Activated CD4-positive, alpha-beta memory T cell treated with anti-CD3 and anti-CD28 coated beads for 36 hours (primary cell): ENCODE measurements around the gene TBC1D1. TPM values are rescaled to one million over a fixed set of nuclear protein-coding genes. Genes with fewer than 3 reads are reported as not detected.

ENCODE experiments used
- CTCF ChIA-PET: fragments of 350-600 bp; sonication (Branson Sonifier 250); formaldehyde crosslinking; loops from one replicate; lab custom pipeline; 2021; ENCODE audit warnings: antibody characterized with exemption, inconsistent platforms; lab: Charles Lee
- POLR2A ChIA-PET: fragments of 350-600 bp; sonication (Branson Sonifier 250); formaldehyde crosslinking; loops from one replicate; lab custom pipeline; 2021; ENCODE audit warnings: antibody characterized with exemption; lab: Charles Lee
- DNase-seq: peaks from one replicate; pipeline ENCODE4 v3.0.0-alpha.2; 2020
- H3K27ac Mint-ChIP-seq: one replicate; pipeline ENCODE4 v1.8.0; 2021; ENCODE audit warnings: mixed read lengths
- H3K27me3 Mint-ChIP-seq: one replicate; pipeline ENCODE4 v1.8.0; 2021; ENCODE audit warnings: mixed read lengths
- H3K36me3 Mint-ChIP-seq: one replicate; pipeline ENCODE4 v1.8.0; 2021; ENCODE audit warnings: mixed read lengths
- H3K4me1 Mint-ChIP-seq: one replicate; pipeline ENCODE4 v1.8.0; 2021; ENCODE audit warnings: low read depth, mixed read lengths
- H3K4me3 Mint-ChIP-seq: one replicate; pipeline ENCODE4 v1.8.0; 2021; ENCODE audit warnings: mild to moderate bottlenecking, mixed read lengths
- H3K9me3 Mint-ChIP-seq: one replicate; pipeline ENCODE4 v1.8.0; 2021; ENCODE audit warnings: mixed read lengths
- intact Hi-C: fragments of 100-400 bp; cut with micrococcal nuclease; formaldehyde crosslinking; loops from one replicate; pipeline ENCODE4 v1.15.1; 2023
- total RNA-seq, 2 experiments: library from RNA; stranded (reverse); gene quantifications; one replicate each; pipeline ENCODE4 v1.2.3, GENCODE V29; 2021

TBC1D1 gene
- total RNA-seq, 2 experiments from 2014 or later, result 67.6 to 70.4 TPM

DNA sequence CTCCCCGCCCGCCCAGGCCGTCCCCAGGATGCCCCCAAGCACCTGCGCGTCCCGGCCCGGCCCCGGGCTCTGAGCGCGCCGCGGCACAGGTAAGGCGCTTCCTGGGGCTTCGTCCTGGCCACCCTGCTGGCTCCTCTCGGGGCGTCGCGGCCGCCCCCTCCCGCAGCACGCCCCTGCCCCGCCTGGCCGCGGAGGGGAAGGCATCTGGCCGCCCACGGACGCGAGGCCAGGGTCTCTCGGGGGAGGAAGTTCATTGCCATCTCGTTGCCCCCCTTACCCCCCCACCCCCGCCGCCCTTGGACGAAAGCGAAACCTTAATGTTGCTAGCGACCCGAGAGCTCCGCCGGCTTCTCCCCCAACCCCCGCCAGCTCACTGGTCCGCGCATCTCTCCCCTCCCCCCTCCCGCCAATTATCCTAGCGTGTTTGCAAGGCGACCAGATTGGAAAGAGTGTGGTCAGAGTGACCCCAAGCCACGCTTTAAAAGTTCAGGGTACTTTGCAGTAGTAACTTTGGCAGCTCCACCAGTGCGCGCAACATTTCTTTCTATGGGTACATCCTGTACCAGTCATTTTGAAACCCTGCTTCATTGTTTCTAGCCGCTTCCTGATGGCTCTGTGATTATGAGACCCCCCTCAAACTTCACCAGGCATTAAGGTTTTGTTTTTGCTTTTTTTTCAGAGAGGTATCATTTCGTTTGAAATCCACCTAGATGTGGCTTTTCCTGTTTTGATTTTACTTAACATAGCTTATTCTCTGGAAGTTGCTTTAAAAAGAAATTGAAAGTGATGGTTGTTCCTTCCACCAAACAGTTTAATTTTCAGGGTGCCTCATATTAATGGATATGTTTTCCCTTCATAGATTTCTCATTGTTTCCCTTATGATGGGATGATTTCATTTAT lies 626 bp downstream of the TBC1D1 start:
- peaks cover 32% of the 10 kb centered on the region for H3K4me1 Mint-ChIP-seq
- CTCF ChIA-PET, result interaction anchor here (0.7 to 2.3 kb wide), 9 partner anchors 11 to 840 kb away, joined by 3 to 12 read pairs (median 4); partner anchors contain the start of gene PGM2
- intact Hi-C loops, result loop anchor here (1.0 to 10.0 kb wide), 13 partner anchors 19 to 786 kb away; partner anchors contain the start of genes PGM2 and RELL1
- H3K27ac Mint-ChIP-seq, result peak overlapping the region; percentile 90
- no peaks in the 10 kb centered on the region for H3K9me3 Mint-ChIP-seq
- peak; percentile 71 for DNase-seq
- no peaks in the 10 kb centered on the region for H3K36me3 Mint-ChIP-seq
- H3K27me3 Mint-ChIP-seq, result peaks cover 4% of the 10 kb centered on the region
- peak overlapping the region; percentile 87 for H3K4me3 Mint-ChIP-seq
- POLR2A ChIA-PET, result interaction anchor here (0.6 to 1.7 kb wide), 12 partner anchors 10 to 393 kb away, joined by 3 to 6 read pairs (median 4); partner anchors contain the start of gene PGM2

DNA sequence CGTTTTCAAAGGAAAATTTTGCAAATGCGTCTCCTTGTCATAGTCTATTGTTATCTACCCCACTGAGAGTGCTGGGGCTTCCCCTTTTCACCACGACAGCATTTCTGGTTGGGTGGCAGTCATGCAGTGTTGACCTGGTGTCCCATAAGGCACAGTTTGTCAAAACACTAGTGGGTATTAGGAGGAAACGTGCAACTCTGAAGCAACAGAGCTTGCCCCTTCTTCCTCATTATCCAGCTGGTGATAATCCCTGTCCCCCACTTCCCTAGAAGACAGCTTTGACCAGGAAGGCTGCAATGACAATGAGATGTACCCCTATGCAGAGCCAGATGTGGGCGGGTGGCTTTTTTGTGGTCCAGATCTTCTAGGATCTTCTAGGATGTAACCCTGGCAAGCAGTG lies 1.8 kb downstream of the TBC1D1 start:
- Mint-ChIP-seq H3K36me3 (no peaks in the 10 kb centered on the region), H3K27ac (peak overlapping the region; percentile 90), H3K9me3 (no peaks in the 10 kb centered on the region), H3K4me3 (peak overlapping the region; percentile 87), H3K4me1 (peaks cover 36% of the 10 kb centered on the region), H3K27me3 (peaks cover 4% of the 10 kb centered on the region)
- CTCF ChIA-PET, result interaction anchor here (0.9 to 2.3 kb wide), 6 partner anchors 66 to 839 kb away, joined by 3 to 12 read pairs (median 4); partner anchors contain the start of gene PGM2
- POLR2A ChIA-PET, result interaction anchor here (0.6 to 1.7 kb wide), 4 partner anchors 83 to 292 kb away, joined by 3 to 6 read pairs (median 4); no protein-coding TSS in a partner anchor
- intact Hi-C loops, result loop anchor here (1.0 to 10.0 kb wide), 7 partner anchors 37 to 785 kb away; no protein-coding TSS in a partner anchor
- peak; percentile 74 for DNase-seq

DNA sequence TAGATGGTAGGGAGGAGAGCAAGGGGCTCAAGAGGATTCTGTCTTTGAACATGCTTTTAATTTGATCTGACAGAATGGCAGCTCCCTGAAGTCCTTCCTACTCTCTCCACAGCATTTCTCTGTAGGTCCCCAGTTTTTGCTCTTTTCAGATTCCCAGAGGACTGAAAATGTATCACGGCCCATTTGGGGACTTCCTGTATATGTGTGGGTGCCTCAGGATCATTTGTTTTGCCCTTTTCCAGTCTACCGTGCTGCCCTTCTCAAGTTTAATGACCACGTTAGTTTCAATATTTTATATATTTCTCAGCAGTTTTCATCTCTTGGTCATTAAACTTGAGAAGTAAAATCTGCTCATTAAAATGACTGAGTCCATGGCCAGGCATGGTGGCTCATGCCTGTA lies 2.3 kb downstream of the TBC1D1 start:
- CTCF ChIA-PET, result interaction anchor here (0.6 to 2.3 kb wide), 4 partner anchors 78 to 838 kb away, joined by 3 to 12 read pairs (median 6); no protein-coding TSS in a partner anchor

DNA sequence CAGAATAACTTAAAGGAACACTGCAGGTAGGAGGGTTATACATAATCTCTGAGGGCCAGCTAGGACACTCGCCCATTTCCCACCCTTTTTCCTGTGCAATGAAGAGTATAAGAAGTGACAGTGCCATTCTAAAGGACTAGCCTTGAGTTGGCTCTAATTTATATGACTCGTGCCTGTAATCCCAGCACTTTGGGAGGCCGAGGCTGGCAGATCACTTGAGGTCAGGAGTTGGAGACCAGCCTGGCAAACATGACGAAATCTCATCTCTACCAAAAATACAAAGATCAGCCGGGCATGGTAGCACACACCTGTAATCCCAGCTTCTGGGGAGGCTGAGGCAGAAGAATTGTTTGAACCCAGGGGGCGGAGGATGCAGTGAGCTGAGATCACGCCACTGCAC lies 4.4 kb downstream of the TBC1D1 start:
- H3K9me3 Mint-ChIP-seq, result no peaks in the 10 kb centered on the region
- intact Hi-C loops, result loop anchor here (10.0 kb wide), 1 partner anchor 630 kb away; no protein-coding TSS in a partner anchor
- H3K27ac Mint-ChIP-seq, result no peak overlapping the region
- DNase-seq, result no peak
- no peak overlapping the region for H3K4me3 Mint-ChIP-seq
- ChIA-PET CTCF (interaction anchor here (1.4 kb wide), 1 partner anchor 75 kb away, joined by 3 read pairs; no protein-coding TSS in a partner anchor), POLR2A (no interaction called here)
- H3K27me3 Mint-ChIP-seq, result peaks cover under 1% of the 10 kb centered on the region
- H3K36me3 Mint-ChIP-seq, result peaks cover 3% of the 10 kb centered on the region
- H3K4me1 Mint-ChIP-seq, result peaks cover 46% of the 10 kb centered on the region

More for the DNA sequence above, 2.3 kb downstream of the TBC1D1 start:
- Mint-ChIP-seq H3K4me3 (peak overlapping the region; percentile 87), H3K27me3 (peaks cover 4% of the 10 kb centered on the region), H3K4me1 (peaks cover 36% of the 10 kb centered on the region), H3K36me3 (no peaks in the 10 kb centered on the region), H3K9me3 (no peaks in the 10 kb centered on the region), H3K27ac (no peak overlapping the region)
- POLR2A ChIA-PET, result interaction anchor here (0.6 kb wide), 1 partner anchor 293 kb away, joined by 3 read pairs; no protein-coding TSS in a partner anchor
- intact Hi-C loops, result loop anchor here (2.0 to 10.0 kb wide), 5 partner anchors 238 to 784 kb away; no protein-coding TSS in a partner anchor
- no peak for DNase-seq

DNA sequence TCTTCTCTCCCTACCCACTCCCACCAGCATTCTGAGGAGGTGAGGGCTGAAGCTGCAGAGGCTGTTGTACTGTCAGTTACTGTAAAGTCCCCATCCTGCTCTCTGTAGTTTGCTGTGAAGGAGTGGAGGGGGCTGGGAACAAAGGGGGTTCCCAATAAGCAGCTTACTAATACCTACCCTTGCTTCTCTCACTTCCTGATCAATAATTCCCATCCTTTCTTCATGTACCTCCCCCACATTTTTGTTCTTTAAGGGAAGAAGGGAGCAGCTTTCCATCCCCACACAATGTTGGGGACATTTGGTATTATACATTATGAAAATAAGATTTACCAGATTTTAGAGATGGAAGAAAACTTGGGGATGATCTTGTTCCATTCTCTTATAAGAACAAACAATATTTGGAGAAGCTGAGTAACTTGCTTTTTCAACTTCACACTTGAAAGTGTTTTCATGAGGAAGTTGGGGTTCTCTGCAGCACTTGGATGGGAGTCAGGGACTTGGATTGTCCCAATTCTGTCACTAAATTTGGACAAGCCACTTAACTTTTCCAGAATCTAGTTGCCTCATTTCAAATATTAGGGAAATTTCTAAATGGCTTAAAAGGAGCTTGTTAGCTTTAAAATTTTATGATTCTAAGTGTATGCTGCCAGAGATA lies 5.4 kb downstream of the TBC1D1 start:
- ChIA-PET CTCF (interaction anchor here (0.6 to 1.4 kb wide), 2 partner anchors 26 to 74 kb away, joined by 3 to 4 read pairs; no protein-coding TSS in a partner anchor), POLR2A (interaction anchor here (0.8 to 1.4 kb wide), 2 partner anchors 9 to 70 kb away, joined by 3 read pairs; partner anchors contain the start of gene PGM2)
- Mint-ChIP-seq H3K4me3 (no peak overlapping the region), H3K27ac (no peak overlapping the region), H3K4me1 (peaks cover 48% of the 10 kb centered on the region), H3K36me3 (peaks cover 5% of the 10 kb centered on the region), H3K27me3 (no peaks in the 10 kb centered on the region), H3K9me3 (no peaks in the 10 kb centered on the region)
- intact Hi-C loops, result loop anchor here (10.0 kb wide), 1 partner anchor 628 kb away; no protein-coding TSS in a partner anchor
- DNase-seq, result no peak

DNA sequence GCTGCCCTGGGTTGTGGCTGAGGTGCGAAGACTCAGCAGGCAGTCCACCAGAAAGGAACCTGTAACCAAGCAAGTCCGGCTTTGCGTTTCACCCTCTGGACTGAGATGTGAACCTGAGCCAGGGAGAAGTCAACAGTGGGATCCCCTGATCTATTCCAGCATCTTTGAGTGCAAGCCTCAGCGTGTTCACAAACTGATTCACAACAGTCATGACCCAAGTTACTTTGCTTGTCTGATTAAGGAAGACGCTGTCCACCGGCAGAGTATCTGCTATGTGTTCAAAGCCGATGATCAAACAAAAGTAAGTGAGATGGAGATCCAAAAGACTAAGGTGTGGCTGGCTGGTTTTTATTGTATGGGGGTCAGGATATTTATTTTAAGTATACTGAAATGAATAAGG lies 11.3 kb downstream of the TBC1D1 start:
- ChIA-PET CTCF (interaction anchor here (0.9 kb wide), 1 partner anchor 10 kb away, joined by 3 read pairs; no protein-coding TSS in a partner anchor), POLR2A (interaction anchor here (1.0 kb wide), 1 partner anchor 11 kb away, joined by 4 read pairs; the partner anchor contains the start of gene TBC1D1)
- no peaks in the 10 kb centered on the region for H3K27me3 Mint-ChIP-seq
- intact Hi-C loops, result no loop called here
- no peak overlapping the region for H3K4me3 Mint-ChIP-seq
- H3K36me3 Mint-ChIP-seq, result peaks cover 5% of the 10 kb centered on the region
- no peaks in the 10 kb centered on the region for H3K9me3 Mint-ChIP-seq
- DNase-seq, result no peak
- no peak overlapping the region for H3K27ac Mint-ChIP-seq
- H3K4me1 Mint-ChIP-seq, result peaks cover 38% of the 10 kb centered on the region

DNA sequence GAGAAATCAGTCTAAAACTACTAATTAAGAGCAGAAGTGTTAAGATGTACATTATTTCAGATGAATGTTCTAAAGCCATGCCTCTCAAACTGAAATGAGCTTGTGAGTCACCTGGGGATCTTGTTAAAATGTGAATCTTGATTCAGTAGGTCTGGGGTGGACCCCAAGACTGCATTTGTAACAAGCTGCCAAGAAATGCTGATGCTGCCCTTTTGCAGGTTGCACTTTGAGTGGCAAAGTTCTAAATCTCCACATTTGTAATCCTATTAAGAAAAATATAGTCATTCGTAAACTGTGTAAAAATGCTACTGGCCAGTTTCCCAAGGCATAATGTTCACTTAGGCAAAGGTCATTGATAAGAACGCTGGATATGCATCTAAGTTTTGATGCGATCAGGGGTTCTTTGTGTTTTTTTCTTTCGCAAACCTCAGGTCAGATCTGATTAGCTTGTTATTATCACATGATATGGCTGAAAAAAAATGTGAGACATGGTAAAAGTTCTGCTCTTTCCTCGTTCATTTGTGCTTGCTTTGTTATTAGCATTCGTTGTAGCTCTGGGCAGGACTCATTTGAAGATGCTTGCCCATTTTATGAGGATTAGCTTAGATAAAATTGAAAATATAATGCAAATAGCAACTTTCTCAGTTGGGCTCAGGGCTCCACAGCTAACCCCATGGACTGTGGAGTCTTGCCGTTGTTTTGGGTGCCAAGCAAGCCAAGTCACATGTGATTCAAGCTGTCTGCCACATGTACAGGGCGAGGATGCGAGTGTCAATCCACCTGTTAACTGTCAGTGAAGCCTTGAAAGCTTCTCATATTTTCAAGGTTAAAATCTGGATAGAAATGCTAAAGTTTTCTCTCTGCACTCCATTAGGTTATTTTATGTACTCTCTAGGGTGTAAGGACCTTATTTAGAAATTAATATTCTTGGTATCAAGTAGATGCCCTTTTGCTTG lies 12.1 kb downstream of the TBC1D1 start:
- H3K27me3 Mint-ChIP-seq, result no peaks in the 10 kb centered on the region
- intact Hi-C loops, result no loop called here
- H3K4me3 Mint-ChIP-seq, result no peak overlapping the region
- peaks cover 5% of the 10 kb centered on the region for H3K36me3 Mint-ChIP-seq
- peaks cover 38% of the 10 kb centered on the region for H3K4me1 Mint-ChIP-seq
- no peak overlapping the region for H3K27ac Mint-ChIP-seq
- ChIA-PET POLR2A (no interaction called here), CTCF (interaction anchor here (0.6 to 0.9 kb wide), 3 partner anchors 11 to 75 kb away, joined by 3 read pairs; no protein-coding TSS in a partner anchor)
- no peaks in the 10 kb centered on the region for H3K9me3 Mint-ChIP-seq
- no peak for DNase-seq

DNA sequence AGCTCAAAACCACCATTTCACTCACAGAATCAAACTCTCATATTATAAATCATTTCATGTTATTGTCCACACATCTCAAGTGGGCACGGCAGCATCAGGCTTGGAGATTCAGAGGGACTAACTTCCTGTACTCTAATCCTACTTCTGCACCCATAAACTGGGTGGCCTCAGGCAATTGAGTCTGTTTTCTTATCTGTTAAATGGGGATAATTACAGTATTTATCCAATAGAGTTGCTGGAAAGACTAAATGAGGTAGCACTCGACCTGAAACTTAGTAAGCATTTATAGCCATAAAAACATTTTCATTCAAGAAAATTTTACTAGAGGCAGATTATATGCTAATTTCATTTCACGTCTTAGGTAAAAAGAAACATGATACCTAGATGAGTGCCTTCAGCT lies 13.0 kb downstream of the TBC1D1 start:
- H3K4me1 Mint-ChIP-seq, result peaks cover 38% of the 10 kb centered on the region
- H3K4me3 Mint-ChIP-seq, result no peak overlapping the region
- intact Hi-C loops, result no loop called here
- no peak for DNase-seq
- CTCF ChIA-PET, result no interaction called here
- no peaks in the 10 kb centered on the region for H3K9me3 Mint-ChIP-seq
- no peaks in the 10 kb centered on the region for H3K27me3 Mint-ChIP-seq
- H3K27ac Mint-ChIP-seq, result no peak overlapping the region
- peaks cover 5% of the 10 kb centered on the region for H3K36me3 Mint-ChIP-seq
- POLR2A ChIA-PET, result no interaction called here

DNA sequence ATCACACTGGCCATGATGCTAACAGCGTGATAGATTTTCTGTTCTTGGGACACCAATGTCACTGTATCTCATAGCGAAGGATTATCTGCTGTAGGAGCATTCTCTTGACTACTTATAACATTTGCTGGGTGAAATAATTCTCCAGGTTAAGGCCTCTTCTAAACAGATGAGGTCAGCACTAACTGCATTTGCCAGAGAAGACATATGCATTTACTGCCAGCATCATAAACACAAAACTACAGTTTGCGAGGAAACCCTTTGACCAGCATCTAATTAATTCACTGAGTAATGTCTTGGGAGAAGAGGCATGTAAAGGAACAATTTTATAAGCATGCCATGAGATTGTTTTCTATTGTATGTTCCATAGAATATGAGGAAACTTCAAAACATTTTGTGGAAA lies 13.9 kb downstream of the TBC1D1 start:
- Mint-ChIP-seq H3K27me3 (no peaks in the 10 kb centered on the region), H3K4me3 (no peak overlapping the region), H3K9me3 (no peaks in the 10 kb centered on the region), H3K4me1 (peaks cover 38% of the 10 kb centered on the region), H3K36me3 (peaks cover 2% of the 10 kb centered on the region), H3K27ac (no peak overlapping the region)
- intact Hi-C loops, result loop anchor here (5.0 kb wide), 1 partner anchor 67 kb away; no protein-coding TSS in a partner anchor
- CTCF ChIA-PET, result no interaction called here
- POLR2A ChIA-PET, result no interaction called here
- no peak for DNase-seq

DNA sequence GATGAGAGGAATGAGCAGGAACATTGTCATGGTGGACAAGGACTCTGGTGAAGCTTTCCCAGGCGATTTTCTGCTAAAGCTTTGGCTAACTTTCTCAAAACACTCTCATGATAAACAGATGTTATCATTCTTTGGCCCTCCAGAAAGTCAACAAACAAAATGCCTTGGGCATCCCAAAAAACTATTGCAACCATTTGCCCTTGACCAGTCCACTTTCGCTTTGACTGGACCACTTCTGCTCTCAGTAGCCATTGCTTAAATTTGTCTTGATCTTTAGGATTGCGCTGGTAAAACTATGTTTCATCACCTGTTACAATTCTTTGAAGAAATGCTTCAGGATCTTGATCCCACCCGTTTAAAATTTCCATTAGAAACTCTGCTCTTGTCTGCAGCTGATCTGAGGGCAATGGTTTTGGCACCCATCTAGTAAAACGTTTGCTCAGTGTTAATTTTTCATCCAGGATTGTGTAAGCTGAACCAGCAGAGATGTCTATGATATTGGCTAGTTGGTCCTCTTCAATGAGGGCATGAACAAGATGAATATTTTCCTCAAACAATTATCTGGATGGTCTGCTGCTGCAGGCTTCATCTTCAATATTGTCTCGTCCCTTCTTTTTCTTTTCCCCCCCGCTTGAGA lies 14.8 kb downstream of the TBC1D1 start:
- Mint-ChIP-seq H3K4me1 (peaks cover 32% of the 10 kb centered on the region), H3K27me3 (no peaks in the 10 kb centered on the region), H3K36me3 (no peaks in the 10 kb centered on the region), H3K9me3 (no peaks in the 10 kb centered on the region), H3K4me3 (no peak overlapping the region), H3K27ac (no peak overlapping the region)
- DNase-seq, result no peak
- ChIA-PET POLR2A (no interaction called here), CTCF (no interaction called here)
- intact Hi-C loops, result loop anchor here (5.0 kb wide), 1 partner anchor 67 kb away; no protein-coding TSS in a partner anchor
